Smooth muscle cell (in vitro differentiated cells): ENCODE results near the gene PLSCR3. TPM values are rescaled to one million over a fixed set of nuclear protein-coding genes. Genes with fewer than 3 reads are reported as not detected.

Experiments used
- DNase-seq: peaks from one replicate; lab custom pipeline; 2025; ENCODE audit not compliant: unreplicated experiment; lab: John Stamatoyannopoulos, UW
- H2AFZ ChIP-seq: fragments of 200-600 bp; sonication (generic); 2 replicates; pipeline ENCODE4 v1.6.0; 2016; ENCODE audit warnings: antibody characterized with exemption, low read depth, mild to moderate bottlenecking
- H3F3A ChIP-seq: fragments of 200-600 bp; sonication (generic); 2 replicates; pipeline ENCODE4 v1.6.0; 2017; ENCODE audit warnings: antibody characterized with exemption, low read depth
- H3K27ac ChIP-seq: fragments of 200-600 bp; sonication (generic); 2 replicates; pipeline ENCODE4 v1.5.1; 2016; ENCODE audit warnings: low read depth, mild to moderate bottlenecking
- H3K27me3 ChIP-seq: fragments of 200-600 bp; sonication (generic); 2 replicates; pipeline ENCODE4 v1.6.1; 2016; ENCODE audit warnings: low read depth, mild to moderate bottlenecking
- H3K36me3 ChIP-seq: fragments of 200-600 bp; sonication (generic); 2 replicates; pipeline ENCODE4 v1.5.1; 2016; ENCODE audit warnings: low read depth
- H3K4me1 ChIP-seq: fragments of 200-600 bp; sonication (generic); 2 replicates; pipeline ENCODE4 v1.5.1; 2016; ENCODE audit warnings: low read depth
- H3K4me2 ChIP-seq: fragments of 200-600 bp; sonication (generic); 2 replicates; pipeline ENCODE4 v1.6.0; 2016; ENCODE audit warnings: mild to moderate bottlenecking
- H3K4me3 ChIP-seq: fragments of 200-600 bp; sonication (generic); 2 replicates; pipeline ENCODE4 v1.5.1; 2016; ENCODE audit warnings: mild to moderate bottlenecking
- H3K79me2 ChIP-seq: fragments of 200-600 bp; sonication (generic); 2 replicates; pipeline ENCODE4 v1.6.0; 2016; ENCODE audit warnings: low read depth, mild to moderate bottlenecking
- H3K9ac ChIP-seq: fragments of 200-600 bp; sonication (generic); 2 replicates; pipeline ENCODE4 v1.6.0; 2016; ENCODE audit warnings: low read depth
- H3K9me3 ChIP-seq: fragments of 200-600 bp; sonication (generic); replicated peaks from 2 replicates; pipeline ENCODE4 v1.5.1; 2016; ENCODE audit warnings: low read depth
- H4K20me1 ChIP-seq: fragments of 200-600 bp; sonication (generic); 2 replicates; pipeline ENCODE4 v1.6.0; 2016; ENCODE audit warnings: low read depth
- WGBS: methylation state at CpG from one replicate; pipeline ENCODE4 v1.1.7; 2016; ENCODE audit warnings: low lambda C conversion rate; 5-methylcytosine and 5-hydroxymethylcytosine counted together
- polyA plus RNA-seq: library from polyadenylated mRNA; unstranded; fragments of >200 nt; fragmentation: Nextera tagmentation; extraction: Ambion mirVana; gene quantifications from 2 replicates; pipeline ENCODE4 v1.2.1, GENCODE V29; 2016
- total RNA-seq: library from RNA; depleted of rRNA; stranded (reverse); fragments of >200 nt; gene quantifications from 2 replicates; pipeline ENCODE4 v1.2.3, GENCODE V29; 2014
- TF ChIP-seq, protein P1 (sequence below): fragments of 200-600 bp; sonication (generic); IDR thresholded peaks from 2 replicates; pipeline ENCODE4 v1.5.1; 2017; ENCODE audit warnings: borderline replicate concordance, mild to moderate bottlenecking, antibody characterized with exemption; ENCODE audit not compliant: insufficient read depth, poor library complexity, severe bottlenecking

PLSCR3 gene
- total and polyA plus RNA-seq, 2 experiments from 2014 or later = 29.3 to 110 TPM

DNA sequence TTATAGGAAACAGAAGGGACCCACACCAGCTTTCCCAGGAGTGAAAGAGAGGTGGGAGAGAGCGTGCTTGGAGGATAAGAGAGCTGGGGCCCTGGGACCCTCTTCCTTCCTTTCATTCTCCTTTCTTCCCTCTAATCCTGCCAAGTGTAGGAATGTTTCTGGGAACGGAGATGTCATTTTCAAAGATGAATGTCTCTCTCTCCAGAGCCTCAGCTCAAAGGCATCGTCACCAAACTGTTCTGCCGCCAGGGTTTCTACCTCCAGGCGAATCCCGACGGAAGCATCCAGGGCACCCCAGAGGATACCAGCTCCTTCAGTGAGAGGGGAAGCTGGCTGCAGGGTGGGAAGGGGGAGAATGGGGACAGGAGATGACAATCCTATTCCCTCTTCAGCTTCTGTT, 46.9 kb upstream of the PLSCR3 start:
- H3K9me3 ChIP-seq = no peaks in the 10 kb centered on the region
- H2AFZ ChIP-seq = no peak overlapping the region
- H3K4me2 ChIP-seq = peak overlapping the region; percentile 88
- no peak for DNase-seq
- peaks cover 27% of the 10 kb centered on the region for H3K4me1 ChIP-seq
- WGBS = 54% methylated on average over 7 of the region's 7 CpGs
- TF ChIP-seq, protein P1, sequence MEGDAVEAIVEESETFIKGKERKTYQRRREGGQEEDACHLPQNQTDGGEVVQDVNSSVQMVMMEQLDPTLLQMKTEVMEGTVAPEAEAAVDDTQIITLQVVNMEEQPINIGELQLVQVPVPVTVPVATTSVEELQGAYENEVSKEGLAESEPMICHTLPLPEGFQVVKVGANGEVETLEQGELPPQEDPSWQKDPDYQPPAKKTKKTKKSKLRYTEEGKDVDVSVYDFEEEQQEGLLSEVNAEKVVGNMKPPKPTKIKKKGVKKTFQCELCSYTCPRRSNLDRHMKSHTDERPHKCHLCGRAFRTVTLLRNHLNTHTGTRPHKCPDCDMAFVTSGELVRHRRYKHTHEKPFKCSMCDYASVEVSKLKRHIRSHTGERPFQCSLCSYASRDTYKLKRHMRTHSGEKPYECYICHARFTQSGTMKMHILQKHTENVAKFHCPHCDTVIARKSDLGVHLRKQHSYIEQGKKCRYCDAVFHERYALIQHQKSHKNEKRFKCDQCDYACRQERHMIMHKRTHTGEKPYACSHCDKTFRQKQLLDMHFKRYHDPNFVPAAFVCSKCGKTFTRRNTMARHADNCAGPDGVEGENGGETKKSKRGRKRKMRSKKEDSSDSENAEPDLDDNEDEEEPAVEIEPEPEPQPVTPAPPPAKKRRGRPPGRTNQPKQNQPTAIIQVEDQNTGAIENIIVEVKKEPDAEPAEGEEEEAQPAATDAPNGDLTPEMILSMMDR = no peak
- H3K9ac ChIP-seq = no peak overlapping the region
- no peak overlapping the region for H3K4me3 ChIP-seq
- H4K20me1 ChIP-seq = peaks cover 12% of the 10 kb centered on the region
- H3K27me3 ChIP-seq = peaks cover 3% of the 10 kb centered on the region
- H3F3A ChIP-seq = peaks cover 16% of the 10 kb centered on the region
- no peak overlapping the region for H3K27ac ChIP-seq
- no peaks in the 10 kb centered on the region for H3K36me3 ChIP-seq
- H3K79me2 ChIP-seq = no peaks in the 10 kb centered on the region

DNA sequence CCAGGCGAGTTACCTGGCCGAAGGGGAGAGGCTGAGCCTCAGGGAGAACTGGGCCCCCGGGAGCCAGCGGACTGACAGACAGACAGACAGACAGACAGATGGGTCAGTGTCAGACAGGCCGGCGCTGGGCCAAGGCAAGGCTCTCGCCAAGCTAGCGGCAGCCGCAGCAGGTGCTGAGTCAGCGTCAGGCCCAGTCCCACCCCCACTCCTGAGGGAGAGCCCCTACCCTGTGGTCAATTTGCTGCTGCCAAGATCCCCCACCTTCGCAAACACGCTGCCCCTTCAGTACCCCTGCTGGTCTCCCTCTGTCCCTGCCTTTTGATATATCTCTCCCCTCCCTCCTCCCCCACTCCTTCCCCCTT, 46.5 kb upstream of the PLSCR3 start:
- Histone ChIP-seq H3K27me3 (peaks cover under 1% of the 10 kb centered on the region), H3K4me3 (peak overlapping the region; percentile 61), H3K9ac (peak overlapping the region; percentile 42), H3K79me2 (no peaks in the 10 kb centered on the region), H3F3A (peaks cover 16% of the 10 kb centered on the region), H3K4me2 (peak overlapping the region; percentile 88), H4K20me1 (peaks cover 12% of the 10 kb centered on the region), H2AFZ (no peak overlapping the region), H3K4me1 (peaks cover 24% of the 10 kb centered on the region), H3K36me3 (no peaks in the 10 kb centered on the region), H3K9me3 (no peaks in the 10 kb centered on the region), H3K27ac (no peak overlapping the region)
- TF ChIP-seq, protein P1 = no peak
- DNase-seq = no peak
- 2% methylated on average over 12 of the region's 12 CpGs for WGBS

DNA sequence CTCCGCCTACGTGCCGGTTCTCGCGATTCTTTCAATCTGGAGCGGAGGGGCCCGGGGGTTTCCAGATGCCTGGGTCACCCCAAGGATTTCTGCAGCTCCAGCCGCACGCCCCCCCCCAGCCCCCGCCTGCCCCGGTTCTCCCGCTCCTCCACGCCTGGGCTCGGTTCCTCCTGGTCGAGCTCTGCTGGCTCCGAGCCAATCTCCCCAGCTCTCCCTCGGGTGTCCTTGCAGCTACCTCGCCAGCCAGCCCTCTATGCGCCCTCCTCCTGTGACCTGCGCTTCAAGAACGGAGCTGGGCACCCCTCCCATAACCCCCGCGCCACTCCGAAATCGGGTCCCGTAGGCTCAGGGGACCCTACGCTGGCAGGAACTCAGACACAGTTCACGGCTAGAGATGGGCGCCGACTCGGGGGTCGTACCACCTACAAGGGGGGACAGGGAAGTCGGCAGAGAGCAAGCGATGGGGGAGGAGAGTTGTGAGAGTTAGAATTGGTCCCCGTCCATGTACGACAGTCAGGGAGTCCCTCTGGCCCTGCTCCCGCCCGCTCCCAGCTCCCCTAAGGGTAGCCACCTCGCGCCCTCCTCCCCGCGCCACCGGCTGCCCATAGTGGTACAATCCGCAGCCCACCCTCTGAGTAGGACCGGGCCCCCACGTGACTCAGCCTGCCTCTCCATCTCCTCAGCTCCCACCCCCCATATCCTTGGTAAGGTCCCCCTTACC, 45.9 kb upstream of the PLSCR3 start:
- peak overlapping the region; percentile 38 for H2AFZ ChIP-seq
- no peak overlapping the region for H3K27ac ChIP-seq
- TF ChIP-seq, protein P1 = no peak
- H3K9me3 ChIP-seq = no peaks in the 10 kb centered on the region
- peaks cover 22% of the 10 kb centered on the region for H3K4me1 ChIP-seq
- H3K4me2 ChIP-seq = peak overlapping the region; percentile 88
- 2% methylated on average over 34 of the region's 46 CpGs for WGBS
- H3K36me3 ChIP-seq = no peaks in the 10 kb centered on the region
- peak overlapping the region; percentile 61 for H3K4me3 ChIP-seq
- no peak for DNase-seq
- no peaks in the 10 kb centered on the region for H3K79me2 ChIP-seq
- peak overlapping the region; percentile 42 for H3K9ac ChIP-seq
- no peaks in the 10 kb centered on the region for H3K27me3 ChIP-seq
- peaks cover 12% of the 10 kb centered on the region for H4K20me1 ChIP-seq
- H3F3A ChIP-seq = peaks cover 16% of the 10 kb centered on the region
